Peyer's patch (tissue), 4 donors: ENCODE measurements around the gene TRIM47.

Source experiments
- POLR2A ChIP-seq, 2 donors: fragments of 450-650 bp; IDR thresholded peaks; one replicate each; pipeline ENCODE4 v1.5.1; 2017; ENCODE audit warnings: antibody characterized with exemption in 2 of 2, mild to moderate bottlenecking in 2 of 2, moderate library complexity in 2 of 2
- TF ChIP-seq, protein P1 (sequence below), 6 experiments: fragments of 450-650 bp in 4 of 6; fragments of 200-600 bp in 2 of 6; sonication (generic) in 1 of 6; IDR thresholded peaks; one replicate each; pipeline ENCODE4 v1.5.1; 2017 to 2019; ENCODE audit warnings: antibody characterized with exemption in 6 of 6, mild to moderate bottlenecking in 3 of 6, moderate library complexity in 1 of 6

DNA sequence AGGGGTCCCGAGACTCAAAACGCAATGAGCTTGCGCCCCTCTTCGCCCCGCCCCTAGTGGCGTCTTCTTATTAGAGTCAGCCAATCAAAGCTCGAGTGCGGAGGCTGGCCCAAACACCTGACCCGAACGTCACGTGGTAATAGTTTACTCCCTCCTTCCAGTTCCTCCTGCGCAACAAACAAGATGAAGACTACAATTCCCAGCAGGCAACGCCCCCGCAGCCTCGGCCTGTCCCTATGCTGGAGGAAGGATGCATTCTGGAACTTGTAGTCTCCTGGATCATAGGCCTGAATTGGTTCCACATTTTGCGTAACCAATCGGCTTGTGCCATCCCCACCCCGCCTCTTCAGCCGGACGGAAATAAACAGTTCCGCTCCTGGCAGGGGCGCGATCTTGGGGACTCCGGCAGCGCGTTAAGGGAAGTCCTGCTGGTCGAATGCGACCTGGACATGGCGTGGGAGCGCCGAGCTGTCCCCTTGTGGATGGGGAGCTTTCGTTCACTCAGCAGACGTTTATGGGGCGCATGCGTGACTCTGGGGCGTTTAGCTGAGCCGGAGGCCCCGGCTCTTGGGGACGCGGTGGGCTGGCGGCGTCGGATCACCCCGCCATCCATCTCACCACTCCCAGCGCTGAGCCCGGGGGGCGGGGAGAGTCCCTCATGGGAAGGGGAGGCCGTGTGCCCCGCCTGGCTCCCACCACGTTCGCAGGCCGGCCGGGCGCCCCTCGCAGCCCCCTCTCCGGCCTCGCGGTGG lies 22.9 kb downstream of the TRIM47 start, which contains the start of gene WBP2:
- TF ChIP-seq, protein P1, sequence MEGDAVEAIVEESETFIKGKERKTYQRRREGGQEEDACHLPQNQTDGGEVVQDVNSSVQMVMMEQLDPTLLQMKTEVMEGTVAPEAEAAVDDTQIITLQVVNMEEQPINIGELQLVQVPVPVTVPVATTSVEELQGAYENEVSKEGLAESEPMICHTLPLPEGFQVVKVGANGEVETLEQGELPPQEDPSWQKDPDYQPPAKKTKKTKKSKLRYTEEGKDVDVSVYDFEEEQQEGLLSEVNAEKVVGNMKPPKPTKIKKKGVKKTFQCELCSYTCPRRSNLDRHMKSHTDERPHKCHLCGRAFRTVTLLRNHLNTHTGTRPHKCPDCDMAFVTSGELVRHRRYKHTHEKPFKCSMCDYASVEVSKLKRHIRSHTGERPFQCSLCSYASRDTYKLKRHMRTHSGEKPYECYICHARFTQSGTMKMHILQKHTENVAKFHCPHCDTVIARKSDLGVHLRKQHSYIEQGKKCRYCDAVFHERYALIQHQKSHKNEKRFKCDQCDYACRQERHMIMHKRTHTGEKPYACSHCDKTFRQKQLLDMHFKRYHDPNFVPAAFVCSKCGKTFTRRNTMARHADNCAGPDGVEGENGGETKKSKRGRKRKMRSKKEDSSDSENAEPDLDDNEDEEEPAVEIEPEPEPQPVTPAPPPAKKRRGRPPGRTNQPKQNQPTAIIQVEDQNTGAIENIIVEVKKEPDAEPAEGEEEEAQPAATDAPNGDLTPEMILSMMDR (IDR thresholded peaks at IDR 0.05), result peak; percentile 25 to 47 (median 44)
- peak; percentile 97 to 98 for TF ChIP-seq POLR2A (IDR thresholded peaks at IDR 0.05)
